Endothelial cell of umbilical vein (primary cell): ENCODE measurements around the gene OR10J1. TPM values are rescaled to one million over a fixed set of nuclear protein-coding genes. Genes with fewer than 3 reads are reported as not detected.

ENCODE experiments used
- BruUV-seq: library from RNA; stranded (reverse); fragments of 400-500 nt; replicated peaks from 2 replicates; lab custom pipeline; 2021; lab: Mats Ljungman, UMichigan
- CTCF ChIA-PET: fragments of 300-600, 350-600 bp; sonication (Branson Sonifier 250); formaldehyde crosslinking; loops from one replicate; lab custom pipeline; 2021; ENCODE audit warnings: antibody characterized with exemption, inconsistent platforms; lab: Charles Lee
- POLR2A ChIA-PET: fragments of 300-600, 350-600 bp; sonication (Branson Sonifier 250); formaldehyde crosslinking; loops from one replicate; lab custom pipeline; 2021; ENCODE audit warnings: antibody characterized with exemption, inconsistent platforms; lab: Charles Lee
- DNase-seq: peaks from one replicate; pipeline ENCODE4 v3.0.0-alpha.2; 2011; ENCODE audit warnings: low read depth, low spot score
- FAIRE-seq: peaks from 2 replicates; lab custom pipeline; 2011; peaks lifted over from hg19 to GRCh38; lab: Jason Lieb, UNC
- H2AFZ ChIP-seq: 2 replicates; pipeline ENCODE4 v1.6.0; 2012; ENCODE audit warnings: low read depth, low read length, control low read depth, inconsistent platforms
- H3K27ac ChIP-seq: 2 replicates; pipeline ENCODE4 v1.5.1; 2011; ENCODE audit warnings: low read depth, mild to moderate bottlenecking, control low read depth, low read length, moderate library complexity; ENCODE audit not compliant: insufficient read depth
- H3K27me3 ChIP-seq, 2 experiments: 2 replicates each; pipeline versions ENCODE4 v1.6.0 to v1.6.1; 2011; ENCODE audit warnings: low read length in 2 of 2, mixed read lengths in 1 of 2; ENCODE audit not compliant: control insufficient read depth in 2 of 2, insufficient read depth in 2 of 2
- H3K36me3 ChIP-seq, 2 experiments: 2 replicates in 1 of 2; 3 replicates in 1 of 2; pipeline ENCODE4 v1.5.1; 2011; ENCODE audit warnings: low read length in 2 of 2, mild to moderate bottlenecking in 1 of 2, moderate library complexity in 1 of 2; ENCODE audit not compliant: control insufficient read depth in 2 of 2, insufficient read depth in 2 of 2; ENCODE audit errors: extremely low read depth in 1 of 2
- H3K4me1 ChIP-seq: 3 replicates; pipeline ENCODE4 v1.5.1; 2011; ENCODE audit warnings: mild to moderate bottlenecking, low read length; ENCODE audit not compliant: control insufficient read depth, insufficient read depth; ENCODE audit errors: extremely low read depth
- H3K4me2 ChIP-seq: 2 replicates; pipeline ENCODE4 v1.6.1; 2011; ENCODE audit warnings: low read length, control low read depth, mixed read lengths; ENCODE audit not compliant: insufficient read depth
- H3K4me3 ChIP-seq, 3 experiments: fragments of 200-600 bp in 1 of 3; sonication (generic), shearing (Covaris generic) in 1 of 3; replicated peaks in 1 of 3; 2 replicates each; pipeline ENCODE4 v1.5.1; 2011 to 2016; ENCODE audit warnings: control low read depth in 3 of 3, low read length in 3 of 3, mild to moderate bottlenecking in 2 of 3, inconsistent platforms in 1 of 3, low read depth in 1 of 3, moderate library complexity in 1 of 3; ENCODE audit not compliant: insufficient read depth in 1 of 3
- H3K79me2 ChIP-seq: 2 replicates; pipeline ENCODE4 v1.6.0; 2012; ENCODE audit warnings: low read length, inconsistent platforms; ENCODE audit not compliant: control insufficient read depth, insufficient read depth
- H3K9ac ChIP-seq: replicated peaks from 2 replicates; pipeline ENCODE3; 2011; ENCODE audit warnings: low read length, control low read depth; ENCODE audit not compliant: insufficient read depth; ENCODE audit errors: extremely low read depth
- H3K9me1 ChIP-seq: replicated peaks from 3 replicates; pipeline ENCODE4 v1.6.0; 2011; ENCODE audit warnings: mild to moderate bottlenecking, low read length; ENCODE audit not compliant: control insufficient read depth, insufficient read depth; ENCODE audit errors: extremely low read depth
- H3K9me3 ChIP-seq: replicated peaks from 2 replicates; pipeline ENCODE4 v1.5.1; 2012; ENCODE audit warnings: low read length, inconsistent platforms; ENCODE audit not compliant: control insufficient read depth, insufficient read depth
- H4K20me1 ChIP-seq: replicated peaks from 2 replicates; pipeline ENCODE3; 2011; ENCODE audit warnings: mild to moderate bottlenecking, low read length; ENCODE audit not compliant: control insufficient read depth, insufficient read depth; ENCODE audit errors: extremely low read depth
- CTCF ChIP-seq, 2 donors: IDR thresholded peaks; 1 replicate in 1 of 2; 2 replicates in 1 of 2; pipeline ENCODE4 v1.5.1; 2011; ENCODE audit warnings: low read length in 2 of 2, mild to moderate bottlenecking in 2 of 2, moderate library complexity in 2 of 2, control low read depth in 1 of 2, inconsistent platforms in 1 of 2, low read depth in 1 of 2; ENCODE audit not compliant: insufficient read depth in 1 of 2; ENCODE audit errors: extremely low read depth in 1 of 2
- EZH2 ChIP-seq: IDR thresholded peaks from 2 replicates; pipeline ENCODE4 v1.6.1; 2012; ENCODE audit warnings: borderline replicate concordance, low read depth, mild to moderate bottlenecking, moderate library complexity, low read length, inconsistent platforms; ENCODE audit not compliant: severe bottlenecking
- FOS ChIP-seq: IDR thresholded peaks from 2 replicates; pipeline ENCODE4 v1.6.1; 2011; ENCODE audit warnings: mild to moderate bottlenecking, low read length, moderate library complexity, borderline replicate concordance; ENCODE audit not compliant: insufficient read depth
- GATA2 ChIP-seq: IDR thresholded peaks from 2 replicates; pipeline ENCODE4 v1.7.0; 2011; ENCODE audit warnings: low read depth, mild to moderate bottlenecking, moderate library complexity, mixed read lengths, low read length; ENCODE audit not compliant: insufficient read length, insufficient read depth
- JUN ChIP-seq: IDR thresholded peaks from 2 replicates; pipeline ENCODE4 v1.6.1; 2011; ENCODE audit warnings: borderline replicate concordance, low read depth; ENCODE audit not compliant: insufficient read length, insufficient read depth
- MAX ChIP-seq: IDR thresholded peaks from 2 replicates; pipeline ENCODE4 v1.6.1; 2011; ENCODE audit not compliant: insufficient read depth, insufficient read length
- MYC ChIP-seq: IDR thresholded peaks from one replicate; pipeline ENCODE4 v1.6.1; 2011; ENCODE audit warnings: mild to moderate bottlenecking, low read depth, low read length
- POLR2A ChIP-seq: IDR thresholded peaks from 2 replicates; pipeline ENCODE4 v1.6.1; 2012; ENCODE audit warnings: low read depth, mild to moderate bottlenecking, control low read depth, low read length
- POLR2AphosphoS5 ChIP-seq: IDR thresholded peaks from 2 replicates; pipeline ENCODE4 v1.6.1; 2012; ENCODE audit warnings: low read depth, mild to moderate bottlenecking, control low read depth, low read length, moderate library complexity; ENCODE audit not compliant: insufficient read depth
- dilution Hi-C: fragments of 300-500 bp; cut with MboI; formaldehyde crosslinking; loops from one replicate; pipeline ENCODE4 v1.15.0; 2019; ENCODE audit warnings: low sequenced_read_pairs; ENCODE audit not compliant: extremely low pct_ligation_motif_present
- intact Hi-C: fragments of 100-400 bp; cut with micrococcal nuclease; formaldehyde crosslinking; loops from one replicate; pipeline ENCODE4 v1.10.0; 2022
- polyA plus RNA-seq, 4 experiments: library from polyadenylated mRNA; depleted of rRNA in 3 of 4; stranded (reverse) in 3 of 4; unstranded in 1 of 4; fragments of >200 nt; gene quantifications; 2 replicates each; pipeline versions ENCODE4 v1.2.1 to v1.2.3, GENCODE V29; 2011 to 2012; ENCODE audit warnings: missing spikeins in 1 of 4
- total RNA-seq: library from RNA; stranded (reverse); gene quantifications from 2 replicates; pipeline ENCODE4 v1.2.3, GENCODE V29; 2021

The OR10J1 gene
- total and polyA plus RNA-seq, 2 donors (not counting 3 experiments of a cell fraction or from before 2014, with no cell fraction given), result not detected

- dilution Hi-C loops, result loop anchor here (25.0 kb wide), 1 partner anchor 304 kb away; the partner anchor contains the start of gene DUSP23
- no peak for TF ChIP-seq EZH2
- TF ChIP-seq CTCF (IDR thresholded peaks at IDR 0.05; ENCODE audit: extremely low read depth in 1 of 2, insufficient read depth in 1 of 2, low read depth in 1 of 2, low read length in 2 of 2), result no peak
- TF ChIP-seq FOS, result no peak
- no peak for TF ChIP-seq JUN
- TF ChIP-seq MAX, result no peak
- TF ChIP-seq MYC, result no peak
- no peak for TF ChIP-seq POLR2AphosphoS5
- TF ChIP-seq GATA2, result no peak
- no peak for TF ChIP-seq POLR2A
- intact Hi-C loops, result no loop called here
- ChIA-PET CTCF (interaction anchor here (0.8 to 2.4 kb wide), 3 partner anchors 9 to 14 kb away, joined by 3 to 9 read pairs (median 3); no protein-coding TSS in a partner anchor), POLR2A (interaction anchor here (0.7 kb wide), 2 partner anchors 10 to 343 kb away, joined by 4 to 9 read pairs; partner anchors contain the start of gene SLAMF8)
- no peaks in the 10 kb centered on the region for H3K4me1 ChIP-seq
- no peaks in the 10 kb centered on the region for H3K9me1 ChIP-seq
- no peak overlapping the region for H3K9ac ChIP-seq
- no peaks in the 10 kb centered on the region for H3K9me3 ChIP-seq
- H3K27me3 ChIP-seq, result no peaks in the 10 kb centered on the region
- FAIRE-seq, result no peak
- H3K36me3 ChIP-seq, result no peaks in the 10 kb centered on the region
- no peaks in the 10 kb centered on the region for H3K79me2 ChIP-seq
- H3K27ac ChIP-seq, result no peak overlapping the region
- no TSS peak for BruUV-seq
- H3K4me2 ChIP-seq, result no peak overlapping the region
- no peak overlapping the region for H2AFZ ChIP-seq
- no peak for DNase-seq
- H4K20me1 ChIP-seq, result no peaks in the 10 kb centered on the region
- H3K4me3 ChIP-seq, result no peak overlapping the region
These were observed 44.0 kb downstream of the OR10J1 start for GRCh38 chr1:159483501-159483900.

Other genes with a start within 250 kb of the OR10J1 start
- 0.15 and 0.85 TPM in 2 replicates for gene ACKR1, start 234.8 kb upstream of the OR10J1 start, total RNA-seq
- gene ACKR1, start 234.8 kb upstream of the OR10J1 start, polyA plus RNA-seq, result 1.3 and 1.4 TPM in 2 replicates
- gene FCER1A, start 137.4 kb upstream of the OR10J1 start, total RNA-seq, result not detected in 2 replicates
- not detected in 2 replicates for gene FCER1A, start 137.4 kb upstream of the OR10J1 start, polyA plus RNA-seq
- not detected in 2 replicates for gene OR10J4, start 7.5 kb upstream of the OR10J1 start, total RNA-seq
- not detected in 2 replicates for gene OR10J4, start 7.5 kb upstream of the OR10J1 start, polyA plus RNA-seq
- gene OR10J5, start 96.3 kb downstream of the OR10J1 start, total RNA-seq, result not detected in 2 replicates
- not detected in 2 replicates for gene OR10J5, start 96.3 kb downstream of the OR10J1 start, polyA plus RNA-seq
- not detected in 2 replicates for gene APCS, start 148.1 kb downstream of the OR10J1 start, total RNA-seq
- not detected in 2 replicates for gene APCS, start 148.1 kb downstream of the OR10J1 start, polyA plus RNA-seq